Breast epithelium (tissue), 4 donors: ENCODE data around the gene COL5A1. TPM values are rescaled to one million over a fixed set of nuclear protein-coding genes. Genes with fewer than 3 reads are reported as not detected.

ENCODE experiments used
- DNase-seq, 2 donors: peaks; one replicate each; pipeline ENCODE4 v3.0.0-alpha.2; 2019; ENCODE audit warnings: low spot score in 2 of 2
- H3K27ac ChIP-seq, 2 donors: fragments of 200-600 bp; sonication (generic) in 1 of 2; one replicate each; pipeline ENCODE4 v1.5.1; 2016 to 2019; ENCODE audit warnings: mild to moderate bottlenecking in 1 of 2
- H3K27me3 ChIP-seq, 2 donors: fragments of 200-600 bp; sonication (generic) in 1 of 2; one replicate each; pipeline versions ENCODE4 v1.5.1 to v1.6.0; 2017 to 2019; ENCODE audit warnings: control low read depth in 1 of 2, mild to moderate bottlenecking in 1 of 2
- H3K36me3 ChIP-seq: fragments of 200-600 bp; one replicate; pipeline ENCODE4 v1.5.1; 2019
- H3K4me1 ChIP-seq, 2 donors: fragments of 200-600 bp; sonication (generic); one replicate each; pipeline ENCODE4 v1.5.1; 2016 to 2019; ENCODE audit warnings: control low read depth in 1 of 2
- H3K4me3 ChIP-seq, 3 donors: fragments of 200-600 bp; sonication (generic); 1 replicate in 2 of 3; 2 replicates in 1 of 3; pipeline ENCODE4 v1.5.1; 2016 to 2019; ENCODE audit warnings: mild to moderate bottlenecking in 3 of 3, moderate library complexity in 2 of 3
- H3K9me3 ChIP-seq, 2 donors: fragments of 200-600 bp; sonication (generic) in 1 of 2; one replicate each; pipeline ENCODE4 v1.5.1; 2016 to 2019; ENCODE audit warnings: control low read depth in 1 of 2
- CTCF ChIP-seq, 3 donors: fragments of 450-650 bp; IDR thresholded peaks; one replicate each; pipeline ENCODE4 v1.5.1; 2016 to 2017; ENCODE audit warnings: antibody characterized with exemption in 3 of 3, mild to moderate bottlenecking in 3 of 3, moderate library complexity in 3 of 3
- POLR2A ChIP-seq: fragments of 450-650 bp; IDR thresholded peaks from one replicate; pipeline ENCODE4 v1.6.1; 2016; ENCODE audit warnings: antibody characterized with exemption, mild to moderate bottlenecking, moderate library complexity
- POLR2AphosphoS5 ChIP-seq, 3 donors: sonication (generic); formaldehyde crosslinking; IDR thresholded peaks; one replicate each; pipeline ENCODE4 v1.6.1; 2017; ENCODE audit warnings: antibody characterized with exemption in 3 of 3
- intact Hi-C: fragments of 100-400 bp; cut with DNase I; formaldehyde crosslinking; loops from one replicate; pipeline ENCODE4 v1.15.1; 2023; ENCODE audit warnings: low total_unique reads
- total RNA-seq, 3 donors: library from RNA; depleted of rRNA; stranded (reverse); fragments of >200 nt; gene quantifications; one replicate each; pipeline ENCODE4 v1.1.0, GENCODE V29; 2016

COL5A1 gene
- total RNA-seq, 3 donors from 2014 or later: 12.1 to 17.0 (median 15.4) TPM

- no peak for TF ChIP-seq CTCF (IDR thresholded peaks at IDR 0.05)
- no peak for TF ChIP-seq POLR2A
- no peak for TF ChIP-seq POLR2AphosphoS5 (IDR thresholded peaks at IDR 0.05)
- H3K27ac ChIP-seq: no peak overlapping the region
- no peaks in the 10 kb centered on the region for H3K36me3 ChIP-seq
- peak in 1 of 2 donors; percentile 35 for DNase-seq
- no peaks in the 10 kb centered on the region for H3K9me3 ChIP-seq
- intact Hi-C loops: no loop called here
- H3K4me3 ChIP-seq: no peak overlapping the region
- H3K4me1 ChIP-seq: no peaks in the 10 kb centered on the region
- peaks cover 0 to 27% of the 10 kb centered on the region in 2 donors for H3K27me3 ChIP-seq
Measured at GRCh38 chr9:134626571-134627416, 14.8 kb upstream of the COL5A1 start.

DNA sequence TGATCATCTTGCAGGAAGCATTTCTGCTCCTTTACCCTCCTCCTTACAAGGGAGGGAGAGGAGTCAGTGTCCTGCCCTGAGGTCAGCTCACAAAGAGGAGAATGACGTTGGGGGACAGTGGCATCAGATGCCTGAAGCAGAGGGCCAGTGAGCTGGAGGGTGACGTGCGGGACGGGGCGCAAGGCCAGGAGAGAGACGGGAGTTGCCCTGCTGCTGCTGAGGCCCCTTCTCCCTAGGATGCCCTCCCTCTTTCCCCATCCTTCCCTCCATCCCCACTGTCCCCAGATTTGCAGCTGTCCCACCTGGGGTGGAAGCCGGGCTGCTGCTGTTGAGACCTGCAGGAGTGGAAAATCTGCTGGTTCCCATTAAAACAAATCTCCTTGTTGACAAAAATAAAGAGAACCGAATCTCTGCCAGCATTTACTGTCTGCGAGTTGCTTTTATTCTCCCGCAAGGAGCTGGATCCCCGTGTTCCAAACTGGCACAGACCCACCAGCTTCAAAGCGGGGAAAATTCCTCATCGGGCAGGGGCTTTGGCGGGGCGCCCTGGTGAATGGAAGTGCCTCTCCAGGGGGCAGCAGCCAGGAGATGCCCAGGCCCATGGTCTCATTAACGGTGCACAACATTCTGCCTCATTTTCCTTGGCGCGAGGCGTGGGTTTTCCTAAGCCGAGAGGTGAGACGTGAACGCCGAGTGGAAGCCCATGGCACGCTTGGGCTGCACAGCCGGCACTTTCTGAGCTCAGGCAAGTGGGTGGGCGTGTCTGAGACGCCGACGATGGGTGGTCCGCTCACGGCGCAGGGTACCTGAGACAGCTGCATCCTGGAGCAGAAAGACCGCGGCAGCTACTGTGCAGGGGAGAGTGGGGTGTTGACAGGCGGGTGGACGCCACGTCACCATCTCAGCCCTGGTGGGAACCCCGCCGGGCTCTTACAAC, 13.9 kb upstream of the COL5A1 start:
- Histone ChIP-seq H3K27me3 (peaks cover 0 to 27% of the 10 kb centered on the region in 2 donors), H3K27ac (no peak overlapping the region), H3K9me3 (no peaks in the 10 kb centered on the region), H3K4me3 (no peak overlapping the region), H3K36me3 (no peaks in the 10 kb centered on the region), H3K4me1 (no peaks in the 10 kb centered on the region)
- intact Hi-C loops: no loop called here
- DNase-seq: peak in 1 of 2 donors; percentile 47
- TF ChIP-seq CTCF (IDR thresholded peaks at IDR 0.05) (no peak), POLR2A (no peak), POLR2AphosphoS5 (IDR thresholded peaks at IDR 0.05) (no peak)

DNA sequence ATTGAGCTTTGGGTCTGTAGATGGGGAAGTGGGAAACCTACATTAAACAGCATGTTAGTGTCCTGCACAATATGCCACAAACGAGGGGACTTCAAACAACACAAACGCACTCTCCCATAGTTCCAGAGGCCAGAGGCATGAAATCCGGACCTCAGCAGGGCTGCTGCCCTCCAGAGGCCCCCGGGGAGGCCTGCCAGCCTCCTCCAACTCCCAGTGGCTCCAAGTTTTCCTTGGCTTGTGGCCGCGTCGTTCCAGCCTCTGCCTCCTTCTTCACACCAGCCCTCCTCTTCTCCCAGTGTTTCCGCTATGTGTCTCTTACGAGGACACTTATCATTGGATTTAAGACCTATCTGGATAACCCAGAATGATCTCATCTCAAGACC, 13.3 kb upstream of the COL5A1 start:
- Histone ChIP-seq H3K27ac (no peak overlapping the region), H3K36me3 (no peaks in the 10 kb centered on the region), H3K4me1 (no peaks in the 10 kb centered on the region), H3K4me3 (no peak overlapping the region), H3K27me3 (peaks cover 0 to 27% of the 10 kb centered on the region in 2 donors), H3K9me3 (no peaks in the 10 kb centered on the region)
- TF ChIP-seq POLR2AphosphoS5 (IDR thresholded peaks at IDR 0.05) (no peak), CTCF (IDR thresholded peaks at IDR 0.05) (no peak), POLR2A (no peak)
- no peak for DNase-seq
- intact Hi-C loops: no loop called here

DNA sequence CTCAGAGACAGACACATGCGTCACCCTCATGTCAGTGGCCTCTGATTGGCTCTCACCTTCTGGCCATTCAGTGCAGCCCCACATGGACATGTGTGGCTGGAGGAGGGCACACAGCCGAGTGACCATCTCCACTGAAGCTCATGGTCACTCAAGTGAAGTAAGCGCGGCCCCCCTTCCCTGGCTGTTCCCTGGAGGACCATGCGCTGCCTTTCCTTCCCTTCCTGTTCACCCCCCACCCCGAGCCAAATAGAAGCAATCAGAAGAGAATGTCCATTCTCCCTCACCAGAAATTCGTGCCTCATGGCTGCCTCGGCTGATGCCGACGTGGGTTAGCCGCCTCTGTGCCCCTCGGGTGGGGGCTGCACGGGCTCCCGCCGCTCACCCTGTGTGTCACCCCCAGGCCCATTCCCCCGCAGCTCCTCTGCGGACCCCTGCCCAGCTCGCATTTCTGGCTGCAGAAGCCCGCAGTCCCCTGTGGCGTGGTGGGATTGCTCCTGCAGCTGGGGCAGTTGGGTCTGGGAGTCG, 12.5 kb upstream of the COL5A1 start:
- Histone ChIP-seq H3K4me1 (no peaks in the 10 kb centered on the region), H3K4me3 (no peak overlapping the region), H3K27me3 (peaks cover 0 to 27% of the 10 kb centered on the region in 2 donors), H3K9me3 (no peaks in the 10 kb centered on the region), H3K36me3 (no peaks in the 10 kb centered on the region), H3K27ac (no peak overlapping the region)
- intact Hi-C loops: no loop called here
- DNase-seq: peak in 1 of 2 donors; percentile 24
- TF ChIP-seq POLR2AphosphoS5 (IDR thresholded peaks at IDR 0.05): no peak
- TF ChIP-seq CTCF (IDR thresholded peaks at IDR 0.05): no peak
- no peak for TF ChIP-seq POLR2A
